Liver (tissue), 3 donors: ENCODE measurements around the gene MED17.

Source experiments
- EGR1 ChIP-seq, 2 donors: IDR thresholded peaks; 2 replicates each; pipeline ENCODE4 v1.6.1; 2016 to 2018; ENCODE audit warnings: antibody characterized with exemption in 2 of 2, low read depth in 2 of 2
- GABPA ChIP-seq, 2 donors: IDR thresholded peaks in 1 of 2; conservative IDR thresholded peaks in 1 of 2; 2 replicates each; pipeline ENCODE4 v1.6.1; 2016; ENCODE audit warnings: antibody characterized with exemption in 2 of 2, mild to moderate bottlenecking in 1 of 2, moderate library complexity in 1 of 2
- JUND ChIP-seq, 2 donors: IDR thresholded peaks; 2 replicates each; pipeline ENCODE4 v1.6.1; 2016; ENCODE audit warnings: antibody characterized with exemption in 2 of 2
- RAD21 ChIP-seq, 2 donors: IDR thresholded peaks; 2 replicates each; pipeline ENCODE4 v1.6.1; 2016; ENCODE audit warnings: antibody characterized with exemption in 2 of 2, mild to moderate bottlenecking in 2 of 2
- RXRA ChIP-seq, 2 donors: IDR thresholded peaks; 2 replicates each; pipeline ENCODE4 v1.6.1; 2017 to 2018; ENCODE audit warnings: antibody characterized with exemption in 2 of 2, mild to moderate bottlenecking in 1 of 2
- SP1 ChIP-seq: IDR thresholded peaks from 2 replicates; pipeline ENCODE4 v1.6.1; 2018; ENCODE audit warnings: antibody characterized with exemption, mild to moderate bottlenecking
- TAF1 ChIP-seq: conservative IDR thresholded peaks from 2 replicates; pipeline ENCODE4 v1.6.1; 2016; ENCODE audit warnings: antibody characterized with exemption, mild to moderate bottlenecking
- YY1 ChIP-seq: IDR thresholded peaks from 2 replicates; pipeline ENCODE4 v1.6.1; 2016; ENCODE audit warnings: antibody characterized with exemption, mild to moderate bottlenecking
- TF ChIP-seq, protein P1 (sequence below): fragments of 150-350 bp; IDR thresholded peaks from 2 replicates; pipeline ENCODE4 v1.5.1; 2017; ENCODE audit warnings: improper control_type of control experiment, low read depth, low read length; ENCODE audit not compliant: missing input control
- TF ChIP-seq, protein P2 (sequence below): IDR thresholded peaks from 2 replicates; pipeline ENCODE4 v1.6.1; 2016; ENCODE audit warnings: antibody characterized with exemption
- TF ChIP-seq, protein P3 (sequence below): IDR thresholded peaks from 2 replicates; pipeline ENCODE4 v1.6.1; 2016; ENCODE audit warnings: antibody characterized with exemption, mild to moderate bottlenecking
- TF ChIP-seq, protein P4 (sequence below): IDR thresholded peaks from 2 replicates; pipeline ENCODE4 v1.6.1; 2016; ENCODE audit warnings: antibody characterized with exemption
- TF ChIP-seq, protein P5 (sequence below): IDR thresholded peaks from 2 replicates; pipeline ENCODE4 v1.6.1; 2016; ENCODE audit warnings: antibody characterized with exemption
- donor health status: healthy.
- donor health status: healthy.

DNA sequence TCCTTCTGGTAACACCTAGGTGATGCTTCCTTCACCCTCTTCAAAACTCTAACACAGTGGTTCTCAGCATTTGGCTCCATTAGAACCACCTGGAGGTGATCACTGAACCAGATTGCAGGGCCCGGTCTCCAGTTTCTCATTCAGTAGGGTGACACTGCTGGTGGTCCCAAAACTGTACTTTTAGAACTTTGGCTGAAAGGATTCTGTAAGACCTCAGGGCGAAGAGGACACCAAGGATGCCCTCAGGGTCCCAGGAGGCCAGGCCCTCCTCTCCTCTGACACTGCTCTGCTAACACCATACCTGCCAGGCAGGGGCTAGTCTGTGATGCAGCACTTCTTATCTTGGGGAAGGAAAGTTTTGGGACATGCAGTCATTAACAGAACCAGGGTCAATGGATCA, 57.4 kb downstream of the MED17 start:
- TF ChIP-seq, protein P1, sequence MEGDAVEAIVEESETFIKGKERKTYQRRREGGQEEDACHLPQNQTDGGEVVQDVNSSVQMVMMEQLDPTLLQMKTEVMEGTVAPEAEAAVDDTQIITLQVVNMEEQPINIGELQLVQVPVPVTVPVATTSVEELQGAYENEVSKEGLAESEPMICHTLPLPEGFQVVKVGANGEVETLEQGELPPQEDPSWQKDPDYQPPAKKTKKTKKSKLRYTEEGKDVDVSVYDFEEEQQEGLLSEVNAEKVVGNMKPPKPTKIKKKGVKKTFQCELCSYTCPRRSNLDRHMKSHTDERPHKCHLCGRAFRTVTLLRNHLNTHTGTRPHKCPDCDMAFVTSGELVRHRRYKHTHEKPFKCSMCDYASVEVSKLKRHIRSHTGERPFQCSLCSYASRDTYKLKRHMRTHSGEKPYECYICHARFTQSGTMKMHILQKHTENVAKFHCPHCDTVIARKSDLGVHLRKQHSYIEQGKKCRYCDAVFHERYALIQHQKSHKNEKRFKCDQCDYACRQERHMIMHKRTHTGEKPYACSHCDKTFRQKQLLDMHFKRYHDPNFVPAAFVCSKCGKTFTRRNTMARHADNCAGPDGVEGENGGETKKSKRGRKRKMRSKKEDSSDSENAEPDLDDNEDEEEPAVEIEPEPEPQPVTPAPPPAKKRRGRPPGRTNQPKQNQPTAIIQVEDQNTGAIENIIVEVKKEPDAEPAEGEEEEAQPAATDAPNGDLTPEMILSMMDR, result no peak
- no peak for TF ChIP-seq EGR1 (IDR thresholded peaks at IDR 0.05; ENCODE audit: low read depth in 2 of 2)
- TF ChIP-seq, protein P2, sequence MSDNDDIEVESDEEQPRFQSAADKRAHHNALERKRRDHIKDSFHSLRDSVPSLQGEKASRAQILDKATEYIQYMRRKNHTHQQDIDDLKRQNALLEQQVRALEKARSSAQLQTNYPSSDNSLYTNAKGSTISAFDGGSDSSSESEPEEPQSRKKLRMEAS, result no peak
- TF ChIP-seq SP1, result no peak
- TF ChIP-seq RAD21 (IDR thresholded peaks at IDR 0.05), result no peak
- no peak for TF ChIP-seq YY1
- TF ChIP-seq, protein P3, sequence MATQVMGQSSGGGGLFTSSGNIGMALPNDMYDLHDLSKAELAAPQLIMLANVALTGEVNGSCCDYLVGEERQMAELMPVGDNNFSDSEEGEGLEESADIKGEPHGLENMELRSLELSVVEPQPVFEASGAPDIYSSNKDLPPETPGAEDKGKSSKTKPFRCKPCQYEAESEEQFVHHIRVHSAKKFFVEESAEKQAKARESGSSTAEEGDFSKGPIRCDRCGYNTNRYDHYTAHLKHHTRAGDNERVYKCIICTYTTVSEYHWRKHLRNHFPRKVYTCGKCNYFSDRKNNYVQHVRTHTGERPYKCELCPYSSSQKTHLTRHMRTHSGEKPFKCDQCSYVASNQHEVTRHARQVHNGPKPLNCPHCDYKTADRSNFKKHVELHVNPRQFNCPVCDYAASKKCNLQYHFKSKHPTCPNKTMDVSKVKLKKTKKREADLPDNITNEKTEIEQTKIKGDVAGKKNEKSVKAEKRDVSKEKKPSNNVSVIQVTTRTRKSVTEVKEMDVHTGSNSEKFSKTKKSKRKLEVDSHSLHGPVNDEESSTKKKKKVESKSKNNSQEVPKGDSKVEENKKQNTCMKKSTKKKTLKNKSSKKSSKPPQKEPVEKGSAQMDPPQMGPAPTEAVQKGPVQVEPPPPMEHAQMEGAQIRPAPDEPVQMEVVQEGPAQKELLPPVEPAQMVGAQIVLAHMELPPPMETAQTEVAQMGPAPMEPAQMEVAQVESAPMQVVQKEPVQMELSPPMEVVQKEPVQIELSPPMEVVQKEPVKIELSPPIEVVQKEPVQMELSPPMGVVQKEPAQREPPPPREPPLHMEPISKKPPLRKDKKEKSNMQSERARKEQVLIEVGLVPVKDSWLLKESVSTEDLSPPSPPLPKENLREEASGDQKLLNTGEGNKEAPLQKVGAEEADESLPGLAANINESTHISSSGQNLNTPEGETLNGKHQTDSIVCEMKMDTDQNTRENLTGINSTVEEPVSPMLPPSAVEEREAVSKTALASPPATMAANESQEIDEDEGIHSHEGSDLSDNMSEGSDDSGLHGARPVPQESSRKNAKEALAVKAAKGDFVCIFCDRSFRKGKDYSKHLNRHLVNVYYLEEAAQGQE, result no peak
- TF ChIP-seq JUND (IDR thresholded peaks at IDR 0.05), result no peak
- TF ChIP-seq TAF1, result no peak
- TF ChIP-seq, protein P4, sequence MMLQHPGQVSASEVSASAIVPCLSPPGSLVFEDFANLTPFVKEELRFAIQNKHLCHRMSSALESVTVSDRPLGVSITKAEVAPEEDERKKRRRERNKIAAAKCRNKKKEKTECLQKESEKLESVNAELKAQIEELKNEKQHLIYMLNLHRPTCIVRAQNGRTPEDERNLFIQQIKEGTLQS, result no peak
- no peak for TF ChIP-seq GABPA (IDR thresholded peaks at IDR 0.05 in 1 of 2, conservative IDR thresholded peaks at IDR 0.05 in 1 of 2)
- TF ChIP-seq, protein P5, sequence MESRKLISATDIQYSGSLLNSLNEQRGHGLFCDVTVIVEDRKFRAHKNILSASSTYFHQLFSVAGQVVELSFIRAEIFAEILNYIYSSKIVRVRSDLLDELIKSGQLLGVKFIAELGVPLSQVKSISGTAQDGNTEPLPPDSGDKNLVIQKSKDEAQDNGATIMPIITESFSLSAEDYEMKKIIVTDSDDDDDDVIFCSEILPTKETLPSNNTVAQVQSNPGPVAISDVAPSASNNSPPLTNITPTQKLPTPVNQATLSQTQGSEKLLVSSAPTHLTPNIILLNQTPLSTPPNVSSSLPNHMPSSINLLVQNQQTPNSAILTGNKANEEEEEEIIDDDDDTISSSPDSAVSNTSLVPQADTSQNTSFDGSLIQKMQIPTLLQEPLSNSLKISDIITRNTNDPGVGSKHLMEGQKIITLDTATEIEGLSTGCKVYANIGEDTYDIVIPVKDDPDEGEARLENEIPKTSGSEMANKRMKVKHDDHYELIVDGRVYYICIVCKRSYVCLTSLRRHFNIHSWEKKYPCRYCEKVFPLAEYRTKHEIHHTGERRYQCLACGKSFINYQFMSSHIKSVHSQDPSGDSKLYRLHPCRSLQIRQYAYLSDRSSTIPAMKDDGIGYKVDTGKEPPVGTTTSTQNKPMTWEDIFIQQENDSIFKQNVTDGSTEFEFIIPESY, result no peak
- TF ChIP-seq RXRA (IDR thresholded peaks at IDR 0.05), result no peak
